ENCODE results near the gene DNAH3.

- TF ChIP-seq GATA2 (IDR thresholded peaks at IDR 0.05; ENCODE audit: low read depth, low read length) (no peak), GATA3 (IDR thresholded peaks at IDR 0.05; ENCODE audit: low read depth, low read length) (no peak)
These were observed 246.1 kb downstream of the DNAH3 start for GRCh38 chr16:20904507-20905081.

Data from SH-SY5Y (cell line).